Activated T-cell treated with anti-CD3 and anti-CD28 coated beads, Interleukin-2, amount 50 U/mL, for 72 hours (primary cell): Measurements from ENCODE around the gene ABCB9. TPM values are rescaled to one million over a fixed set of nuclear protein-coding genes. Genes with fewer than 3 reads are reported as not detected.

Source experiments
- ATAC-seq, 2 donors: fragments of 150-1000 bp; cut with Tn5 transposase; replicated peaks in 1 of 2; 2 replicates each; pipeline ENCODE4 v1.10.0; 2021; ENCODE audit warnings: moderate library complexity in 2 of 2, mild to moderate bottlenecking in 1 of 2
- DNase-seq, 2 donors: peaks; one replicate each; pipeline ENCODE4 v3.0.0; 2021 to 2022; ENCODE audit warnings: mixed read lengths in 1 of 2
- H3K27ac Mint-ChIP-seq: one replicate; pipeline ENCODE4 v1.8.0; 2022; ENCODE audit warnings: mild to moderate bottlenecking, moderate library complexity, mixed read lengths
- H3K27me3 Mint-ChIP-seq: one replicate; pipeline ENCODE4 v1.8.0; 2022; ENCODE audit warnings: low read depth, mixed read lengths
- H3K36me3 Mint-ChIP-seq, 2 donors: one replicate each; pipeline ENCODE4 v1.8.0; 2022; ENCODE audit warnings: mixed read lengths in 2 of 2, mild to moderate bottlenecking in 1 of 2; ENCODE audit not compliant: insufficient read depth in 2 of 2
- H3K4me1 Mint-ChIP-seq: one replicate; pipeline ENCODE4 v1.8.0; 2022; ENCODE audit warnings: low read depth, mixed read lengths
- H3K4me3 Mint-ChIP-seq, 2 donors: one replicate each; pipeline ENCODE4 v1.8.0; 2022; ENCODE audit warnings: mild to moderate bottlenecking in 2 of 2, mixed read lengths in 2 of 2, moderate library complexity in 2 of 2
- H3K9me3 Mint-ChIP-seq, 2 donors: one replicate each; pipeline ENCODE4 v1.8.0; 2022; ENCODE audit warnings: mixed read lengths in 2 of 2
- total RNA-seq, 2 donors: library from RNA; stranded (reverse); gene quantifications; one replicate each; pipeline ENCODE4 v1.2.3, GENCODE V29; 2022

ABCB9 gene
- total RNA-seq, 2 donors from 2014 or later: 4.9 to 7.0 TPM

DNA sequence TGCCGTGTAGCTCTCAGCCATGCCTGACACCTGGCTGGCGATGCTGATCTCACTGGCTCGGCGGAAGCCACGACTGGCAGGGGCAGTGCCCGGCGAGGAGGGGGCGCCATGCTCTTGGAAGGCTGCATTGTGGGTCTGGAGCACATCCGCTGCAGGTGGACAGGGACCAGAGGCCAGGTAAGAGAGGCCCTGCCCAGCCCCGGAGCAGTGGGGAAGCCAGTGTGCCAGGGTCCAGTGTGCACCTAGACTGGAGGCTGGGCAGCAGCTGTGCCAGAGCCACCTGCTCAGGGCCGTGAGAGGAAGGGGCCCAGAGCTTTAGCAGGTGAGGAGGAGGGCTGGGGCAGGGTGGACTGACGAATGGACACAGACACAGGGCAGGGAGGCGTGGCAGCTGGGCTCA is 24.3 kb upstream of the ABCB9 start:
- Mint-ChIP-seq H3K27me3 (no peaks in the 10 kb centered on the region), H3K27ac (peak overlapping the region; percentile 13), H3K4me1 (no peaks in the 10 kb centered on the region), H3K9me3 (no peaks in the 10 kb centered on the region), H3K36me3 (no peaks in the 10 kb centered on the region), H3K4me3 (no peak overlapping the region)
- no peak for ATAC-seq
- no peak for DNase-seq

DNA sequence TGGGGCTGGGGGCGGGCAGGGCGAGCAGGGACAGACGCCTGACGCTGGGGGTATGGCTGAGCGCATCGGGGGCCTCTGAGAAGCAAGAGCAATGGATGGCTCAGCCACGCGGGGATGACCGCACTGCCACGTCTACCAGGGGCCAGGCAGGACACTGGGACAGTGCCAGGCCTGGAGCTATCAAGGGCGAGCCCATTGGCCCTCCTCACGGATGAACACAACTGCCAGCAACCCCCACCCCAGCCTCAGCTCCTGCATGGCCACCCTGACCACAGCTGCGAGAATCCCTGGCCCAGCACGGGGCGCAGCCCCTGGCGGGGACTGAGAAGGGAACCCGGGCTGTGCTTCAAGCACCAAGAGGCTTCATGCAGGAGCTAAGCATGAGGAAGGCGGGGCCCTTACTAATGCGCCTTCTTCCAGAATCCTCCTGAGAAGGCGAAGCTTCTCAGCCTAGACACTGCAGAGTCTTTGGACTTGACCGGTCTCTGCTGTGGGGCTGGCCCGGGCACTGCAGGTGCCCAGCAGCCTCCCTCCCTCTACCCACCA is 23.7 kb upstream of the ABCB9 start:
- Mint-ChIP-seq H3K4me3 (no peak overlapping the region), H3K27me3 (no peaks in the 10 kb centered on the region), H3K4me1 (peaks cover 5% of the 10 kb centered on the region), H3K9me3 (no peaks in the 10 kb centered on the region), H3K36me3 (no peaks in the 10 kb centered on the region), H3K27ac (no peak overlapping the region)
- ATAC-seq (no peak), DNase-seq (no peak)

DNA sequence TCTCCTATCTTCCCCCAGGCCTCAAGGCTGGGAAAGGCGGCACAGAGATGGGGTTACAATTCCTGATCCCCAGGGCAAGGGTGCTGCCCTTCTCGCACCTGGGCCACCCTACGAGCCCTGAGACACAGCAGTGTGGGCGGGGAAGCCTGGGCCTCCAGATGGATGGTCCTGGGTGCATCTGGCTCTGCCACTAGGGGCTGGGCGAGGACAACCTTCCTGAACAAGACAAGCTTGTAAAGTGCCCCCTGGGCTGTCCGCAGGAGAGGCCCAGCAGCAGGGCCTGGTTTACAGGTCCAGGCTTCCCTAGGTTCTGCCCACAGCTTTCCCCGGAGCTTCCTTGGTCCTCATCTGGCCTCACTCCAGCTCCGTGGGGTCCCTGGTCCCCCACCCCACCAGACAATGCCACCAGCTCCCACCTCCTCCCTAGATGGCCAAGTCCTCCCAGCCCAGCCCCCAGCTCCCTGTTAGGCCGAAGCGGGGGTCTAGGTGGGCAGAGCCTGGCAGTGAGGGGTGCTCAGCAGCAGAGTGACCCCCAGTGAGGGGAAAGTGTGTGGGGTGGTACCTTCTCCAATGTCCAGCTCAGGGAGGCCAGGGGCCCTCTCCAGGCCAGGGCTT is 23.1 kb upstream of the ABCB9 start:
- H3K27ac Mint-ChIP-seq: no peak overlapping the region
- H3K27me3 Mint-ChIP-seq: no peaks in the 10 kb centered on the region
- H3K9me3 Mint-ChIP-seq: no peaks in the 10 kb centered on the region
- H3K4me1 Mint-ChIP-seq: peaks cover 11% of the 10 kb centered on the region
- DNase-seq (no peak), ATAC-seq (no peak)
- H3K36me3 Mint-ChIP-seq: no peaks in the 10 kb centered on the region
- no peak overlapping the region for H3K4me3 Mint-ChIP-seq

DNA sequence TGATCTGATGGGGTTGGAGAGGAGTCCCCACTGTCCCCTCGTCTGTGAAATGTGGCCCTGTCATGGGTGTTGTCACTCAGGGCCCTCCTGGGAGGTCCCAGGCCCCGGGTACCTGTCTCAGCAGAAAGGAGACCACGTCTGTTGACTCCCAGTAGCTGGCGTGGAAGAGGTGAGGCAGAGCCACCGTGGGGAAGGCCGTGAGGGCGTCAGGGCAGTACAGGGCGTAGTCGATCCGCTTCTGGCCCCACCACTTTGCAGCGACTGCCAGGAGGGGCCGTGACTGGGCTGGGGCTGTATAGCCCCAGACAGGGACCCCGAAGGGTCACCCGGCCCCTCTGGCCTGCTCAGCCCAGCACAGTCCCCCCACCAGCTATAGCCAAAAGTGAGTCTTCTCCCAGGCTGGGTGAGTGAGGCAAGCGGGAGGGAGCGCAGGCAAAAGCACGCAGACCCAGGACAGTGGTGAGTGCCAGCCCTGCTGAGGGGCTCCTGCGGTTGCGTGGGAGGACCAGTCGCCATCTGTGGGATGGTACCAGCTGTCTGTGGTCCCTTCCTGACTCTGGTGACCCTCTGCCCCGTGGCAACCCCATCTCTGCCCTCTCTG is 22.4 kb upstream of the ABCB9 start:
- no peak overlapping the region for H3K4me3 Mint-ChIP-seq
- H3K27me3 Mint-ChIP-seq: no peaks in the 10 kb centered on the region
- no peak overlapping the region for H3K27ac Mint-ChIP-seq
- no peaks in the 10 kb centered on the region for H3K9me3 Mint-ChIP-seq
- DNase-seq: no peak
- no peaks in the 10 kb centered on the region for H3K36me3 Mint-ChIP-seq
- H3K4me1 Mint-ChIP-seq: peaks cover 17% of the 10 kb centered on the region
- ATAC-seq: no peak

DNA sequence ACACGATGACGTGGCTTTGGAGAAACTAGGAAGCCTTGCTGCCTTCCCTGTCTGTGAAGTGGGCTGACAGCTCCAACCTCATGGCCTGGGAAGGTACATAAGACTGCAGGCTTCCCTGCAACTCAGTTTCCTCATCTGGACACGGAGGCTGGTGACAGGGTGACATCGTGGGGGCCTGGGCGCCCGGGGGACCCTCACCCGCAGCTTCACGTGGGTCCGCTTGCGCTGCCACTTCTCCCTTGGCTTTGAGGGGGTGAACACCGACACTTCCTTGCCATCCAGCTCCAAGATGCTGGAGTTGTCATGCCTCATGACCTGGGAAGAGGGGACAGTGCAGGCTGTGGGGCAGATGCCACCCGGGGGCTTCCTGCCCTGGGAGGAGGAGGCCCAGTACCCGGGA is 21.8 kb upstream of the ABCB9 start:
- Mint-ChIP-seq H3K36me3 (peaks cover 2% of the 10 kb centered on the region in 2 donors), H3K4me3 (no peak overlapping the region), H3K27me3 (no peaks in the 10 kb centered on the region), H3K9me3 (no peaks in the 10 kb centered on the region), H3K4me1 (peaks cover 24% of the 10 kb centered on the region), H3K27ac (no peak overlapping the region)
- ATAC-seq (no peak), DNase-seq (no peak)

DNA sequence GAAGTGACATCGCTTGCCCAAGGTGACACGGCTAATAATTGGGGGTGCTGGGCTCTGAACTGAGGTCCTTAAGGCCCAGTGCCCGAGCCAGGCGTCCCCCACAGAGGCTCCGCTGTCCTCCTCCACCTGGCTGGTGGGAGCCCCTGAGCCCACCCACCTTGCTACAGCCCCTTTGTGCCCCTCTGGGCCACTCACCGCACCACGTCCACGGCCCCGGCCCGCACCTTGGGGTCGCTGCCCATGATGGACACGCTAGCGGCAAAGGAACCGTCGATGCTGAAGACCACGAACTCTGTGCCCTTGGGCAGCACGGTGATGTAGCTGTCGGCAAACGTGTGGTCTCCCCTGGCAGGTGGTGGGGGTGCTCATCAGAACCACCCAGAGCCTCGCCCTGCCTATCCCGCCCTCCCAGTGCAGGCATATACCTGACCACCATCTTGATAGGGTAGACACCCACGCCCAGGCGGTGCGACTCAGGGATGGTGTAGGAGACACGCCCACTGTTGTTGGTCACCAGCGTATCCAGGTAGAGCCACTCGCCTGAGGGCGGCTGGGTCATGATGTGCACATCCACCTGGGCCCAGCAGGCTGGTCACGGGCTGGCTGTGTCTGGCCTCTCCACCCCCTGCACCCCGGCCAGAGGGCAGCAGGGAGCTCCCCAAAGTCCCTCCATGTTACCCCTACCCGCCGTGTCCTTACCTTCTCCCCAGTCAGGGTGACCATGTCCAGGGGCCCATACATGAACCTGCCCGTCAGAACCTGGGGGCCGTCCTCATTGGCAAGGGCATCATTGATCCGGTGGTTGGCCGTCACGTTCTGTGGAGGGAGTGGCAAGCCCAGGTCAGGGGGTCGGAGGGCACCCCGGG is 21.1 kb upstream of the ABCB9 start:
- H3K9me3 Mint-ChIP-seq: no peaks in the 10 kb centered on the region
- no peaks in the 10 kb centered on the region for H3K27me3 Mint-ChIP-seq
- no peak overlapping the region for H3K27ac Mint-ChIP-seq
- no peak overlapping the region for H3K4me3 Mint-ChIP-seq
- DNase-seq (no peak), ATAC-seq (no peak)
- peaks cover 31% of the 10 kb centered on the region for H3K4me1 Mint-ChIP-seq
- peaks cover 2 to 3% of the 10 kb centered on the region in 2 donors for H3K36me3 Mint-ChIP-seq

DNA sequence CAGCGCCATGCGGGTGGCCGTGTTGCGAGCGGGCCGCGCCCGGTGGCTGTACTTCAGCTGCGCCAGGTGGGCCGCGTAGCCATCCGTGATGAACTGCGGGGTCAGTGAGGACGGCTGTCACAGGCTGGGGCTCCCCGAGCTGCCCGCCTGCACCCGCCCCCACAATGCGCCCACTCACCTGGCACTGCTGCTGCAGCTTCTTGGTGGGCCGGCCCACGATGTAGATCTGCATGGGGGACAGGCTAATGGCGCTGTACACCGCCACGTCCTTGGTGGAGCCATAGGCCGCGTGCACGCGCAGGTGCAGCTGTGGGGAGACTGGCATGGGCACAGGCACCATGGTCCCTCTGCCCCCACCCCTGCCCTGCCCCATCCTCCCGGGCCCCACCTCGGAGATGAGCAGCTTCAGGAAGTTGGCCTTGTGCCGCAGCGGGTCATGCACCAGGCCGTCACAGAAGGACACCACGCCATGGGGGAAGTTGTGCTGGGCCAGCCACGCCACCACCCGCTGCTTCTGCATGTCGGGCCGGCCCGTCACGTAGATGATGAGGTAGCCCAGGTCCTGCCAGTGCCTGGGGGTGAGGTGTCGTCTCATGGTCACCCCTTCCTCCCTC is 20.1 kb upstream of the ABCB9 start:
- peaks cover 2 to 3% of the 10 kb centered on the region in 2 donors for H3K36me3 Mint-ChIP-seq
- H3K27ac Mint-ChIP-seq: no peak overlapping the region
- H3K4me1 Mint-ChIP-seq: peaks cover 40% of the 10 kb centered on the region
- H3K27me3 Mint-ChIP-seq: no peaks in the 10 kb centered on the region
- no peak overlapping the region for H3K4me3 Mint-ChIP-seq
- DNase-seq: no peak
- no peak for ATAC-seq
- H3K9me3 Mint-ChIP-seq: no peaks in the 10 kb centered on the region

DNA sequence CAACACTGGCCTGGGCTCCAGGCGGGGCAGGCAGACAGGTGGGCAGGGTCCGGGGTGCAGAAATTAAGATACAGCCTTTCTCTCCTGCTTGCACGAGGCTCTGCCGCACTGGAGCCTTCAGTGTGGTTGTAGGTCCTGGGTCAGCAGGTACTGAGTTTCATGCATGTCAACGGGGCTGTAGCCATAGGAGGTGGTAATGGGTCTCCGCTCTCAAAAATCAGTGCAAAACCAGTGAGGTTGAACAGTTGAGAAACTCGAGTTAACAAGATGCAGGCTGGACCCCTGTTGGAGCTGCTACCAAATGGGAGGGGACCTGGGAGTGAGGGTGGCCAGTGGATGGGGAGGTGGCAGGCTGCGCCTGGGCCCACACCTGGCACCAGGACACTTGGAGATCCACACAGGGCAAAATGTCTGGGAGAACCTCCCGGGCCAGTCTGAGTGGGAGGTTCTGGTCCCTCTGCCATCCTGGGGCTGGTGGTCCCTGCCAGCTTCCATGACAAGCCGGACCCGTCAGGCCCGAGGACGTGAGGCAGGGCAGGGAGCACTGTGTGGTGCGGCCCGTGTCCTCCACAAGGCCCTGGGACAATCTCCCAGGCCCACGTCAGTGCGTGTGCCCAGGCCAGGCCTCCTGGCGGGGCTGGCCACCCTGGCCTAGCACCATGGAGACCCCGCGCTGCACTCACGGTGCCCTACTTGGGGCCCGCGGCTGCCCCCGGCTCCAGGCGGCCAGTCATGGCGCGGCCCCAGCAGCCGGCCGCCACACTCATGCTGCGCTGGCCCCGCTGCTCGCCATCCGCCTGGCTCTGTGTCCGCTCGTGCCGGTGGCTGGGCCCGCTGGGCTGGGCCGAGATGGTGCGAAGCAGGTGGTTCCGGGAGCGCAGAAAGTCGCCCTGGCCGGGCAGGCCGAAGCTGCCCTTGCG is 19.3 kb upstream of the ABCB9 start:
- Mint-ChIP-seq H3K27me3 (no peaks in the 10 kb centered on the region), H3K27ac (no peak overlapping the region), H3K36me3 (peaks cover 2 to 3% of the 10 kb centered on the region in 2 donors), H3K4me3 (no peak overlapping the region), H3K9me3 (no peaks in the 10 kb centered on the region), H3K4me1 (peaks cover 41% of the 10 kb centered on the region)
- DNase-seq: no peak
- no peak for ATAC-seq

DNA sequence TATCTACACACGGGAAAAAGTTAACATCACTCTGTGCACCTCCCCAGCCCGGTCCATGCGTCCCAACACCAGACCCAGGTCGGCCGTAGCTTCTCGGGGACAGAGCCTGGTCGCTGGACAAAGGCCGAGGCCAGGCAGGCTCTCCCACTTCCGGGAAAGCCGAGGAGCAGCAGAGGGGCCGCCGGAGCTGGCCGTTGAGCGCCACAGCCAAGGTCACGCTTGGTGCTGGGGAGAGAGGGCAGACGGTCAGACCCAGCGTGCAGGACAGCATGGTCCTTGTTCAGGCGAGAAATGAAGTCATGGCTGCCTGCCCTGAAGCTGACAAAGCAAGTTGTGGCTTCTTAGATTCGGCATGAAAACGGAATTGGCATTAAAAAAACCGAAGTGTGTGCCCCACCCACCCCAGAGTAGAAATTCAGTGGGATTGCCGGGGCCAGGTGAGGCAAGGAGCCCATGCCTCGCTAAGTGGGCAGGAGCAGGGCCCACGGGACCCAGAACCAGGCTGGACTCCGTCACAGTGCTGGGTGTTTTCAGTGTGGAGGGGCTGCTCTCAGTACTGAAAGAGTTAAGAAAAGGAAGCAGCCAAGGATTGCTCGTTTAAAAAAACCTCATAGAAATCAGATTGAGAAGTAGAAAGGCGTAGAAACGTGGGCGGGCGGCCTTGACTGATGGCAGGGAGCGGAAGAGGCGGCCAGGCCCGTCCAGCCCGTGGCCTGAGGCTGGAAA is 18.5 kb upstream of the ABCB9 start:
- Mint-ChIP-seq H3K36me3 (peaks cover 2 to 5% of the 10 kb centered on the region in 2 donors), H3K27ac (peak overlapping the region; percentile 11), H3K4me3 (no peak overlapping the region), H3K9me3 (no peaks in the 10 kb centered on the region), H3K27me3 (no peaks in the 10 kb centered on the region), H3K4me1 (peaks cover 44% of the 10 kb centered on the region)
- no peak for DNase-seq
- ATAC-seq: no peak

DNA sequence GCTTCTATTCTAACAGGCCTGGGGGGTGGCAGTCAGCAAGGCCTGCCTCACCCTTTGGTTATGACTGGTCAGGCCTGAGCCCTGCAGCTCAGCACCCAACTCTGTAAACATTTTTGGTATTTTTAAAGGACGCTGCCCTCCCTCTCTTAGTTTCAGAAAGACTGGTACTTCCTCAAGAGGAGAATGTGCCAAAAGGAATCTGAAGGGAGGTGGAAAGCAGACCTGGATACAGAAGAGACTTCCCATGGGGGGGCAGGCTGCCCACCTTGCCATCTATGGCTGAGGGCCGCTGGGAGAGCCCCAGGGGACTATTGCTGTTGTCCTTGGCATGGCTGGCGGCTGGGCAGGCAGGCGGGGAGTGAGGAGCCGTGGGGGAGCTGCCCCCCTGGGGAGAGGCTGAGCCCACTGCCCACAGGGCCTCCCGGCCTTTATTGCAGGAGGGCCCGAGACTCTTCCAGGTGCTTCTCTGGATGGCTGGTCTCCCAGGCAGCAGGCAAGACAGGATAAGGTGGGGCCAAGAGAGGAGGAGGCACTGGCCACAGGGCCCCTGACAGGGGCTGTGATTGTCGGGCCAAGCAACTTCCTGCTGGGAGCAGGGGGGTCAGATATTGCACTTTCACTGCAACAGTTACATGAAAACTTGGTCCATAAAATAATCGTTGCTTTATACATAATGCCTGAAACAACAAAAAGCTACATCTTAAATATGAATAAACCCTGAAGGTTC is 17.7 kb upstream of the ABCB9 start:
- no peak for DNase-seq
- H3K36me3 Mint-ChIP-seq: peaks cover 2 to 5% of the 10 kb centered on the region in 2 donors
- peak overlapping the region; percentile 84 for H3K27ac Mint-ChIP-seq
- ATAC-seq: no peak
- H3K27me3 Mint-ChIP-seq: no peaks in the 10 kb centered on the region
- no peak overlapping the region for H3K4me3 Mint-ChIP-seq
- peaks cover 49% of the 10 kb centered on the region for H3K4me1 Mint-ChIP-seq
- H3K9me3 Mint-ChIP-seq: no peaks in the 10 kb centered on the region

DNA sequence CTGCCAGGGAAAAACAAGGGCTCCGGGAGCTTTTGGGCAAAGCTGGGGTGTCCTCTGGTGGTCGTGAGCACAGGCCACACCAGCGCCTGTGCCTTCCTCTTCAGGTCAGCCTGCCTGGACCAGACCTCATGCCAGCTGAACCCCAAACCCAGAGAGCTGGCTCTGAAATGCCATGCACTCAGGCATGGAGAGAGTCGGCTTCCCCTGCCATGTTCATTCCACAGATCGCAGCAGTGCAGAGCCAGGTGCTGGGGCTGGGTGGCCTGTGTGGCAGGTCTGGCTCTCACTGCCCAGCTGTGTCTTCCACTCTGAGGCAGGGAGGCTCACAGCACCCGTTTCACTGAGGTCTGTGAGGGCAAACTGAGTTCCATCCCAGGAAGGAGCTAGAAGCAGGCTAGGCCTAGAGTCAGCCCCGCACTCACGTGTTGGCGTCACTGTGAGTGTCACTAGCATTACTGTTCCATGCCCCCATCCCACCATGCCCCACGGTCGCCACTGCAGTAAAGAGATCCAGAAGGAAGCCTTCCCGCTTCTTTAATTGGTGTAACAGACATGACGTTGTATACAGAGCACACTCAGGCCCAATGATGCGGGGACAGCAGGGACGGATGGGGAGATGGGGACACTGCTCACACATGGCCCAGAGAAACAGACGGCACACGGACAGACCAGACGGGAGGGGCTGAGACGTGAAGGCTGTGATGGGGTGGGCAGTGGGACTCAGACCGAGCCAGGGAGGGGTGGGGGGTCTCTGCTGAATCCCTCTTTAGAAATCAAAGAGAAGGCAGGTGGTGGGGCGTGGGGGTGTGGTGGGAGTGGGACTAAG is 16.9 kb upstream of the ABCB9 start:
- no peak for ATAC-seq

More for the DNA sequence above, 16.9 kb upstream of the ABCB9 start:
- H3K27me3 Mint-ChIP-seq: no peaks in the 10 kb centered on the region
- peaks cover 2 to 5% of the 10 kb centered on the region in 2 donors for H3K36me3 Mint-ChIP-seq
- peak overlapping the region; percentile 84 for H3K27ac Mint-ChIP-seq
- DNase-seq: no peak
- peaks cover 51% of the 10 kb centered on the region for H3K4me1 Mint-ChIP-seq
- H3K4me3 Mint-ChIP-seq: peak overlapping the region; percentile 95 to 96
- H3K9me3 Mint-ChIP-seq: no peaks in the 10 kb centered on the region
